Trophoblast cell (in vitro differentiated cells and primary cell): ENCODE measurements around the gene ZXDC.

Source experiments
- DNase-seq, 2 donors: peaks; one replicate each; pipeline ENCODE4 v3.0.0-alpha.2; 2016
- H2AFZ ChIP-seq: 2 replicates; pipeline ENCODE4 v1.6.1; 2013; ENCODE audit warnings: low read length, moderate library complexity, mild to moderate bottlenecking; ENCODE audit not compliant: insufficient read depth, poor library complexity
- H2AK5ac ChIP-seq: 2 replicates; pipeline ENCODE4 v1.6.1; 2013; ENCODE audit warnings: mild to moderate bottlenecking, low read length
- H2BK120ac ChIP-seq: 2 replicates; pipeline ENCODE4 v1.6.1; 2013; ENCODE audit warnings: low read length, mild to moderate bottlenecking, moderate library complexity; ENCODE audit not compliant: insufficient read depth, poor library complexity
- H2BK12ac ChIP-seq: 2 replicates; pipeline ENCODE4 v1.6.1; 2013; ENCODE audit warnings: mild to moderate bottlenecking, low read length, moderate library complexity
- H2BK5ac ChIP-seq: 2 replicates; pipeline ENCODE4 v1.6.1; 2013; ENCODE audit warnings: low read length, low read depth, moderate library complexity, mild to moderate bottlenecking; ENCODE audit not compliant: poor library complexity
- H3K14ac ChIP-seq: 2 replicates; pipeline ENCODE4 v1.6.1; 2013; ENCODE audit warnings: mild to moderate bottlenecking, low read length
- H3K18ac ChIP-seq: 2 replicates; pipeline ENCODE4 v1.6.1; 2013; ENCODE audit warnings: mild to moderate bottlenecking, low read length
- H3K23ac ChIP-seq: 2 replicates; pipeline ENCODE4 v1.6.1; 2013; ENCODE audit warnings: low read length
- H3K27ac ChIP-seq: 2 replicates; pipeline ENCODE4 v1.5.1; 2013; ENCODE audit warnings: low read depth, mild to moderate bottlenecking, inconsistent platforms, low read length, moderate library complexity
- H3K27me3 ChIP-seq: 2 replicates; pipeline ENCODE4 v1.6.1; 2013; ENCODE audit warnings: inconsistent platforms, mild to moderate bottlenecking, low read length, moderate library complexity; ENCODE audit not compliant: insufficient read depth
- H3K36me3 ChIP-seq, 2 experiments: 1 replicate in 1 of 2; 2 replicates in 1 of 2; pipeline ENCODE4 v1.6.1; 2013; ENCODE audit warnings: low read length in 2 of 2, mild to moderate bottlenecking in 2 of 2, moderate library complexity in 1 of 2; ENCODE audit not compliant: insufficient read depth in 2 of 2, control insufficient read depth in 1 of 2
- H3K4ac ChIP-seq: 2 replicates; pipeline ENCODE4 v1.6.1; 2013; ENCODE audit warnings: low read depth, mild to moderate bottlenecking, low read length, moderate library complexity
- H3K4me1 ChIP-seq, 2 experiments: 1 replicate in 1 of 2; 2 replicates in 1 of 2; pipeline ENCODE4 v1.6.1; 2013; ENCODE audit warnings: low read length in 2 of 2, mild to moderate bottlenecking in 2 of 2, moderate library complexity in 1 of 2; ENCODE audit not compliant: insufficient read depth in 2 of 2, control insufficient read depth in 1 of 2
- H3K4me2 ChIP-seq: 2 replicates; pipeline ENCODE4 v1.6.1; 2013; ENCODE audit warnings: inconsistent platforms, mild to moderate bottlenecking, low read length, moderate library complexity
- H3K4me3 ChIP-seq: 2 replicates; pipeline ENCODE4 v1.5.1; 2013; ENCODE audit warnings: mild to moderate bottlenecking, low read depth, low read length, inconsistent platforms
- H3K79me1 ChIP-seq: one replicate; pipeline ENCODE4 v1.6.1; 2013; ENCODE audit warnings: low read length
- H3K79me2 ChIP-seq: 2 replicates; pipeline ENCODE4 v1.6.1; 2013; ENCODE audit warnings: low read length, mild to moderate bottlenecking; ENCODE audit not compliant: control insufficient read depth, insufficient read depth, poor library complexity
- H3K9ac ChIP-seq: 2 replicates; pipeline ENCODE4 v1.6.1; 2013; ENCODE audit warnings: mild to moderate bottlenecking, low read length
- H3K9me3 ChIP-seq: 2 replicates; pipeline ENCODE4 v1.6.1; 2013; ENCODE audit warnings: low read depth, mild to moderate bottlenecking, control low read depth, inconsistent platforms, low read length; ENCODE audit not compliant: insufficient read depth
- H4K12ac ChIP-seq: 2 replicates; pipeline ENCODE4 v1.6.1; 2013; ENCODE audit warnings: low read depth, mild to moderate bottlenecking, low read length, moderate library complexity
- H4K8ac ChIP-seq: 2 replicates; pipeline ENCODE4 v1.6.1; 2013; ENCODE audit warnings: low read depth, mild to moderate bottlenecking, low read length, moderate library complexity
- H4K91ac ChIP-seq: one replicate; pipeline ENCODE4 v1.6.1; 2013; ENCODE audit warnings: low read depth, mild to moderate bottlenecking, low read length, moderate library complexity
- WGBS: extraction: QIAGEN DNeasy Blood & Tissue Kit; methylation state at CpG from one replicate; pipeline ENCODE4 v1.1.7; 2013; ENCODE audit warnings: missing lambda C conversion rate; ENCODE audit not compliant: insufficient read length, insufficient coverage; ENCODE audit errors: extremely low coverage; 5-methylcytosine and 5-hydroxymethylcytosine counted together

The ZXDC gene

GRCh38 chr3:126501054-126501453 is 25.4 kb upstream of the ZXDC start:
- WGBS = no CpG with 5 or more reads among the region's 5 CpGs
- no peak overlapping the region for H2BK120ac ChIP-seq
- no peak overlapping the region for H4K91ac ChIP-seq
- H3K9me3 ChIP-seq = peaks cover 9% of the 10 kb centered on the region
- H4K8ac ChIP-seq = no peak overlapping the region
- no peak overlapping the region for H3K4me2 ChIP-seq
- H4K12ac ChIP-seq = no peak overlapping the region
- no peak overlapping the region for H3K18ac ChIP-seq
- H3K79me1 ChIP-seq = no peaks in the 10 kb centered on the region
- H3K27ac ChIP-seq = no peak overlapping the region
- no peaks in the 10 kb centered on the region for H3K4me1 ChIP-seq
- H3K14ac ChIP-seq = no peak overlapping the region
- no peaks in the 10 kb centered on the region for H3K36me3 ChIP-seq
- no peak for DNase-seq
- no peak overlapping the region for H2AFZ ChIP-seq
- no peak overlapping the region for H3K9ac ChIP-seq
- no peak overlapping the region for H3K4me3 ChIP-seq
- H2BK12ac ChIP-seq = no peak overlapping the region
- H3K27me3 ChIP-seq = no peaks in the 10 kb centered on the region
- no peak overlapping the region for H2AK5ac ChIP-seq
- no peaks in the 10 kb centered on the region for H3K79me2 ChIP-seq
- no peak overlapping the region for H2BK5ac ChIP-seq
- no peak overlapping the region for H3K4ac ChIP-seq
- H3K23ac ChIP-seq = no peak overlapping the region

DNA sequence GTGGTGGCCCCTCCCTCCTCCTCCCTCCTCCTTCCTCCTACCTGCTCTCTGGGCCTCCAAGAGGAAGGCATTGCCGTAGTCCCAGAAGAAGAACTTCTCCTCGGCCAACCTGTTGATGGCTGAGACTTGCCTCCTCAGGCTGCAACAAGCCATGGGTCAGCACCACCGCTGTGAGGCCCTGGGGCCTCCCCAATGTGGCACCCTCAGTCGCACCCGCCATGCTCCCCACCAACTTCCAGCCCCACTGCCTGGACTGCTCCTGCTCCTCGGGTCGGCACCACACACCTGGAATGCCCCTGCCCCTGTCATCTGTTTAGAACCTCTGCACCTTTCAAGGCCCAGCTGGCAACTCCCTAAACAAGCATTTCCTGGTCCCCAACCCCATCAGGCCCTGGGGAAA is 24.3 kb upstream of the ZXDC start:
- H2BK120ac ChIP-seq = no peak overlapping the region
- H3K23ac ChIP-seq = no peak overlapping the region
- no peak overlapping the region for H3K4me2 ChIP-seq
- no peak overlapping the region for H2BK5ac ChIP-seq
- H4K91ac ChIP-seq = no peak overlapping the region
- H3K27me3 ChIP-seq = no peaks in the 10 kb centered on the region
- no peak overlapping the region for H3K27ac ChIP-seq
- no peaks in the 10 kb centered on the region for H3K79me2 ChIP-seq
- H3K4me3 ChIP-seq = no peak overlapping the region
- WGBS = no CpG with 5 or more reads among the region's 7 CpGs
- H3K9ac ChIP-seq = no peak overlapping the region
- no peak overlapping the region for H3K18ac ChIP-seq
- no peak overlapping the region for H2BK12ac ChIP-seq
- DNase-seq = no peak
- H3K14ac ChIP-seq = no peak overlapping the region
- no peak overlapping the region for H3K4ac ChIP-seq
- no peaks in the 10 kb centered on the region for H3K4me1 ChIP-seq
- H3K36me3 ChIP-seq = no peaks in the 10 kb centered on the region
- peaks cover 9% of the 10 kb centered on the region for H3K9me3 ChIP-seq
- no peak overlapping the region for H2AFZ ChIP-seq
- no peak overlapping the region for H4K12ac ChIP-seq
- no peaks in the 10 kb centered on the region for H3K79me1 ChIP-seq
- H4K8ac ChIP-seq = no peak overlapping the region
- no peak overlapping the region for H2AK5ac ChIP-seq

GRCh38 chr3:126499401-126499800 is 23.7 kb upstream of the ZXDC start:
- Histone ChIP-seq H3K4me2 (no peak overlapping the region), H2BK5ac (no peak overlapping the region), H4K8ac (no peak overlapping the region), H3K27me3 (no peaks in the 10 kb centered on the region), H2AFZ (no peak overlapping the region), H3K27ac (no peak overlapping the region), H3K23ac (no peak overlapping the region), H4K91ac (no peak overlapping the region), H3K9ac (no peak overlapping the region), H3K79me2 (no peaks in the 10 kb centered on the region), H3K4me1 (no peaks in the 10 kb centered on the region), H2AK5ac (no peak overlapping the region), H3K79me1 (no peaks in the 10 kb centered on the region), H4K12ac (no peak overlapping the region), H3K9me3 (peaks cover 9% of the 10 kb centered on the region), H3K18ac (no peak overlapping the region), H3K14ac (no peak overlapping the region), H3K4me3 (no peak overlapping the region), H2BK120ac (no peak overlapping the region), H3K36me3 (no peaks in the 10 kb centered on the region), H2BK12ac (no peak overlapping the region), H3K4ac (no peak overlapping the region)
- no CpG with 5 or more reads among the region's 9 CpGs for whole genome bisulfite sequencing
- no peak for DNase-seq

- no peak overlapping the region for H3K4me3 ChIP-seq
- no peak overlapping the region for H2AFZ ChIP-seq
- WGBS = no CpG with 5 or more reads among the region's 10 CpGs
- no peak overlapping the region for H4K8ac ChIP-seq
- H3K79me1 ChIP-seq = no peaks in the 10 kb centered on the region
- H3K9ac ChIP-seq = no peak overlapping the region
- no peaks in the 10 kb centered on the region for H3K36me3 ChIP-seq
- no peak overlapping the region for H3K27ac ChIP-seq
- H2BK120ac ChIP-seq = no peak overlapping the region
- no peak for DNase-seq
- peaks cover 9% of the 10 kb centered on the region for H3K9me3 ChIP-seq
- H3K4me2 ChIP-seq = no peak overlapping the region
- no peak overlapping the region for H4K12ac ChIP-seq
- no peak overlapping the region for H3K18ac ChIP-seq
- H2AK5ac ChIP-seq = no peak overlapping the region
- H3K79me2 ChIP-seq = no peaks in the 10 kb centered on the region
- H3K14ac ChIP-seq = no peak overlapping the region
- H3K27me3 ChIP-seq = no peaks in the 10 kb centered on the region
- no peak overlapping the region for H2BK5ac ChIP-seq
- no peak overlapping the region for H4K91ac ChIP-seq
- no peak overlapping the region for H2BK12ac ChIP-seq
- no peak overlapping the region for H3K23ac ChIP-seq
- H3K4ac ChIP-seq = no peak overlapping the region
- no peaks in the 10 kb centered on the region for H3K4me1 ChIP-seq
Observed at GRCh38 chr3:126498929-126499328, 23.2 kb upstream of the ZXDC start.
